HG03095 (cell line): ENCODE measurements around the gene MAP6.
"Not testable (repeated sequence)": the region's sequence is repeated elsewhere in the genome, so short reads cannot be mapped to it uniquely, and the experiment has no call there.

Source experiments
- ATAC-seq: cut with Tn5 transposase; IDR thresholded peaks from one replicate; pipeline ENCODE4 v1.9.1; 2021; ENCODE audit warnings: moderate library complexity; ENCODE audit not compliant: unreplicated experiment

Gene MAP6

DNA sequence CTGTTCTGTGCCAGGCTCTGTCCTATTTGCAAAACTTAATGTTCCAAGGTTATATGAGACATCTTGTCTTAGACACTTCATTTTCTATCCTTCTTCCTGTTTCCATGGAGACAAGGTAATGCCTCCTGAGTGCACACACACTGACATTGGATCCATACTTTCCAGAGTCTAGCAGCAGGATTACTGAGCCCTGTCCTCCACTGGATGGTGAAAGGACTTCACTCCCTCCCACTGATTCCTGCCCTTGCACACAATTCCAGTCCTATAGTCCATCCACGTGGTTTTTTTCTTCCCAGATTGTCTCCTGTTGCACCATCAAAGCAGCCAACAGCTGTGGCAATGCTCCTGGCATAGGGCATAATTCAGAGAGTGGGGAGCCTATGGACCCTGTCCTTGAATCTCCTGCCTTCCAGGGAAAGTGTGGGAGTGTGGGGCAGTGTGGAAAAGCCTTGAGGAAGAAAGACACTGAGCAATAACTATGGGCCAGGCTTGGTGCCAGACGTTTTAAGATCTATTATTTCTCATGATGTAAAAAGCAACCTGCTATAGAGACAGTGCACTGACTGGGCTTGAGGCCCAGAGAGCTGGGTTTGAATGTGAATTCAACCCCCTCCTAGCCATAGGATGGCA lies 75.4 kb downstream of the MAP6 start:
- no peak for ATAC-seq

DNA sequence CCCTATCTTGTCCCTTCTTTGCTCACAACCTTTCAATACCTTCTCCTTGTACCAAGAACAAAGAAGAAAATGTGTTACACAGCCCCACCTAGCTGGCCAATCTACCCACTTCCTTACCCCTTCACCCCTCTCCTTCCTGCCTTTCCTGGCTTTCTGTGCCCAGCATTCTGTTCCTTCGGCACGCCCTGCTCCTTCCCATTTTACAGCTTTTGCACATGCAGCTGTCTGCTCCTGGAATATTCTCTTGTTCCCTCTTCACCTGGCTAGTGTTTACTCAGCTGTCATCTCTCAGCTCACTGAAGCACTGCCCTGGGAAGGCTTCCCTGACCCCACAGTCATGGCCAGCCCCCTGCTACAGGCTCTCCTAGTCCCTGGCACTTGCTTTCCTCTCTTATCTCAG lies 76.1 kb downstream of the MAP6 start:
- ATAC-seq = no peak

DNA sequence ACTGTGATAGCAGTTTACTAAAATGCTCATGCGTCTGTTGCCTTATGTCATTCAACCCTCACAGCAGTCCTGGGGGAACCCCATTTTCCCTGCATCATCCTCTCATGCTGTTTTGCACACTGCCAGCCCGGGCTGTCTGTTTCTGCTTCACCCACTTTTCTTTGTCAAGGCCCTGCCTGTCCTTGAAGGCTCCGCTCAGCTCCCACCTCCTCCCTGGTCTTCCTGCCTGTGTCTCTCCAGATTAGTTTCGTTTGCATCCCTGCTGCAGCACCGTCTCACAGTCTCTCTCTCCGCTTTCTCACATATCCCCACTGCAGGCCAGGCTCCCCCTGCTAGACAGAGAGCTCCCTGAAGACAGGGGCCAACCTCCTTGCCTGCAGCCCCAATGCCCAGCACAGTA lies 76.9 kb downstream of the MAP6 start:
- no peak for ATAC-seq

DNA sequence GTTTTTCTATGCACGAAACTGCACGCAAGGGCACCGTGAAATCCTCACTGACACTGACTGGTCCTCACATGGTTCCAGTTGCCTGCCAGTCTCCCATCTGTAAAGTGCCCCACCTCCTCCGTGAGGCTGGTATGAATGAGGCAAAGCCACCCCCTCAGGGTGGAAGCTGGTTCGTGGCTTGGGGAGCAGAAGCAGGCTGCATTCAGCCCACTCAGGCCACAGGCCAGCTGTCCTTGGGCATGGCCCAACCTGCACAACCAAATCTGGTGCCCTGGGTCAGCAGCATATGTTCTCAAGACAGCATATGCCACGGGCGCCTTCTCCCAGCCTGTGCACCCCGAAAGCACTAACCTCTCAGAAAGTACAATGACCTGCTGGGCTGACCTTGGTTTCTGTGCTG lies 77.5 kb downstream of the MAP6 start:
- ATAC-seq = no peak

DNA sequence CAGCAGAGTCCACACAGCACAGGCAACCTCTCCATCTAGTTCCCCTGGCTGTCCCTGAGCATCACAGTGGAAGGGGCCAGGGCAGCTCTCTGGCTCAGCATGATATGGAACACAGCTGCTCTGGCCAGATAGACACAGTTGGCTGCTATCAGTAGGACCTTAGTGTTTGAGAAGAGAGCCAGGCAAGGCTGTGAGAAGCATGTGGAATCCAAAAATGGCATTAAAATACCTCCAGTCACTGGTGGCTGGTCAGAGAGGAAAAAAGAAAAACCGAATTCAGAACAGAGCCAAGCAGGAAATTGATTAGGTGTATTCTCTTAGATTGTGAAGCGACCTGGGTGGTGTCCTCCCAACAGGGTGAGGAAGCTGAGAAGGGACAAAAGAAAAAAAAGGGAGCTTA lies 78.9 kb downstream of the MAP6 start:
- ATAC-seq = no peak

DNA sequence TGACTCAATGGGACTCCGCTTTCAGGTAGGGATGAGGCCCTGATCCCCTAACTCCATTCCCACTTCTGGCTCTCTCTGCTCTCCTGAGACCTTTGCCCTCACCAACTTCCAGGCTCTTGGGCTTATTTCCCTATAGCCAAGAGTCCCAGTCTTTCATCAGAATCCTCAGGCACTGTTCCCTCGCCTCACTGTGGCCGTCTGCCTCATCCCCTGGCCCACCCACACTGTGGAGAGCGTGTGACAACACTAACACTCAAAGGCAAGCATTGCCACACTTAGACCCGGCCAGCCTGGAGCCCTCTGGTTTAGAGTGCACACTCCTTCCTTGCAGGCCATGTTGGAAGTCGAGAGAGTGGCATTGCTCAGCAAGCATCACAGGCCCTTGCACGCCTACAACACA lies 79.8 kb downstream of the MAP6 start:
- no peak for ATAC-seq

DNA sequence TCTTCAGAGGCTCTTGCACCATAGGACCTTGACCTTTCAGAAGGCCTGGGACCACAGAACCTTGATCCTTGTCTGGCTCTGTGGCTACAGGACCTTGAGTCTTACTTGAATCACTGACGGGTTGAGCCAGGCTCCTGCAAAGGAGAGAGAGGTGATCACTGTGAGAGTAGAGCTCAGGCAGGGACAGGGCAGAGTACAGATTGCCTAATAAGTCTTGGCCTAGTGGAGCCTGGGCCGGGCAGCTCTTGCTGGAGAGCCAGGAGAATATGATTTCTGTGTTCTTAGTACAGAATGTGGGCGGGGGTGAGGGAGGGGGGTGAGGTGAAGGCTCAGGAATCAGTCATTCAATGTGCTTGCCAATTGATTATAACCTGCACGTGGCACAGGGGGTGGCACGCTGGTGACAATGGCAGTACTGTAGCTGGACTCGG lies 80.8 kb downstream of the MAP6 start:
- no peak for ATAC-seq

DNA sequence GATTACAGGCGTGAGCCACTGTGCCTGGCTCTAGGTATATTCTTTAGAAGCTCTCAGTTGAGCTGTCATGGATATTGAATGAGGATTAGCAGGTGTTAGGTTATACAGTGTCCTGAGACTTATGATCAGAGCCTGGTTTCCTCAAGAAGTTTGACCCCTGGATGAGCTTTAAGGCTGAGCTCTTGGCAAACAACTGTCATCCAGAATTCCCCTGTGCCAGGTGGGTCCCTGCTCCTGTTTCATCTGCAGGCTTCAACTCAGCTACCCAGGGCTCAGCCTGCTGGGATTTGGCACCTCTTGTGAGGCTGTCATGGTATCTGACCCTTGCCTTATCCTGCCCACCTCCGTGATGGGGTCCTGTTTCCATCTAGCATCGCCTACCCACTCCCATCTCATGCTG lies 82.4 kb downstream of the MAP6 start:
- ATAC-seq = no peak

DNA sequence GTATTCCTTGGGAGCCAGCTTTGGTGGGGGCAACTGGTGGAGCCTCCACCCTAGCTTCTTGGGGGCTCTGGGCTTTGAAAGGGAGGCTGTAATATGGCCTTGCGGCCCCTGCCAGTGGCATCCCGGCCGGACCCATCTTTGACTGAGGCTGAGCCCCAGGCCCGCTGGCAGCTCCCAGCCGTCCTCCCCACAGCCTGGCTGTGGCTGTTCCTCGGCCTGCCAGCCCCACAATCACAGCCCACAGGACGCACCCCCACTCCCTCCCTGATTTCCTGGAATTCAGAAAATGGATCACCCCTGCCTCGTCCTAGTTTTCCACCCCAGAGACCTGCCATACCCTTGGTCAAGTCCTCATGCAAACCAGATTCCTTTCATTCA lies 83.6 kb downstream of the MAP6 start:
- ATAC-seq = no peak

DNA sequence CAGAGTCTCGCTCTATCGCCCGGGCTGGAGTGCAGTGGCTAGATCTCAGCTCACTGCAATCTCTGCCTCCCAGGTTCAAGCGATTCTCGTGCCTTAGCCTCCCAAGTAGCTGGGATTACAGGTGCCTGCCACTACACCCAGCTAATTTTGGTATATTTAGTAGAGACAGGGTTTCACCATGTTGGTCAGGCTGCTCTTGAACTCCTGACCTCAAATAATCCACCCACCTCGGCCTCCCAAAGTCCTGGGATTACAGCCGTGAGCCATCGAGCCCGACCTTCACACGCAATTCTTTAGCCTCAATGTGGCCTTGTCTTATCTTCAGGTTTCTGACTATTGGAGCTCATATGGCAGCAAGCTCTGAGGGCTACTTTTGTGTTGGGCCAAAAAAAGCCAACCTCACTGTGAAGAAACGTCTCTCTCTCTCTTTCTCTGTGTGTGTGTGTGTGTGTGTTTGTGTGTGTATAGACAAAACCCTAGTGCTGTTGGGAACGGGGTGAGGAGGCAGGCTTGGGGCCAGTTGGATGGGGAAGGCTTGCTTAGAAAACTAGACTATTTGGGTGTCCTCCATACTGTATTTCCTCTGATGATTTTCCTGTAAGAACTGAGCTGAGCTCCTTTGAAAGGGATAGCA lies 84.1 kb downstream of the MAP6 start:
- ATAC-seq = not testable (repeated sequence)

DNA sequence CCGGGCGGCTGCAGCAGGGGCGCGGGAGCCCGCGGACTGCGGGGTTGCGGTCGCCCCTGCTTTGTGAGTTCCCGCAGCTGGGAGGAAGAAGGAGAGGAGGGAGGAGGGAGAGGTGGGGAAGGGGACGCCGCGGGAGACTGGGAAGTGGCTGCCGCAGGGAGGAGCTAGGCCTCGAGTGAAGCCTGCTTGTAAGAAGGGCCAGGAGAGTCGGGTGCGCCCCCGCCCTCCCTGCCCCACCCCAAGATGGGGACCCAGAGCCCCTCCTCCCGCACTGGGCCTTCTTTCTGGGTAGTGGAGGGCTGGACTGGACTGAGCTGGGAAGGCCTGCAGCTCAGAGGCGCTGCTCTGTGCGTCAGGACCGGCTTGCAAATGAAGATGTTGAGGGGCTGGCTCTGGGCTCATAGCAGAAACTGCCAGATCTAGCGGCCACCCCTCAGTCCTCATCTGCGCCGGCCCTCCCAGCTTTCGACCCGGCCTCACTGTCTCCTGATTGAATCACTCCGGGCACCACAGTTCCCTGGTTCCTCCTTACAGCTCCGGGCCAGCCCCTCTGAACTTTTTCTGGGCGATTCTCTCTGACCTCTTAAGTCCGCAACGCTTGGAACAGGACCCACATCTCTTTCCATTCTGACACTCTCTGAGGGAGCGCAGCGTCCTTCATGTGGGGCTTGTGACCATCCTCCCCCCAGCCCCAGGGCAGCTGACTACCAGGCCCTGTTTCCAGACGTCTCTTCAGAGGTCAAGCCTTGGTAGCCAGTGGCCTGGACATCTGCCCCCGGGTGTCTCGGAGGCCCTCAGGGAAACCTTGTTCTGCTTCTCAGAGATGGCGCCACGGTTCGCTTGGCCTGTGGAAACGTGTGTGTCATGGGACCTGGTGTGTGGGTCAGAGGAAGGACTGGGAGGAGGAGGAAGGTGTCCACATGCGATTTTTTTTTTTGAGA lies 84.8 kb downstream of the MAP6 start:
- peak; percentile 19 for ATAC-seq

DNA sequence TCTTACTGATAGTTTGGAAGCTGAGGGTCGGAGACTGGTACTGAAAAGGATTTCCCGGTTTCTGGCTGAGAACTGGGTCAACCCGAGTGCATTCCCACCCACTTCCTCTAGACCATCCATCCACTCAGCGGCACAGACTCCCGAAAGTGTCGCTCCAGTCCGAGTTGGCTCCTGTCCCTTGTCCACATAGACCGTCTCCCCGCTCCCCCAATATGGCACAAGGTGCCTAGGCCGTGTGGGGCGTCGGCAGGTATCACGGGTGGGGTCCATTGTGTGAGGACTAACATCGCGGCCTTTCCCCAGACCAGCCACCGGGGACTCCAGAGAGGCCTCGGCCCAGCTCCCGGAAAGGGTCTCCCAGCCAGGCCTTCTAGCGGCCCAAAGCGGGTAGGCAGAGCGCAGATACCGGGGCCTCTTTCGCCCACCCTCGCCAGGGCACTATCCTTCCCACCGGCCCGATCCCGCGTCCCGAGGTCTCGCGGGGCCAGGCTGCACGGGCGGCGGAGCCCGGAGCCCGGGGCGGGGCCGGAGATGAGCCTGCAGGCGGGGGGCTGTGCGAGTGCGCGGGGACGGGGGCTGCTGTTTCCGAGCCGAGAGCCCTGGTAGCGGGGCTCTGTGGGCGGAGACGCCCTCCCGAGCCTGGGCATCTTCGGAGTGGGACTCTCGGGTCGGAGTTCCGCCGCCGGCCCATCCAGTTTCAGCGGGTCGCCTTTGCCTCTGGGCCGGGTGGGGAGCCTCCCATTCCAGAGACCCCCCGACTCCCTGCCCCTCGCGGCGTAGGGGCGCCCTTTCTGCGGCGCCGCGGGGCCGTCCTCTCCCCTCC lies 85.7 kb downstream of the MAP6 start:
- ATAC-seq = peak; percentile 91

DNA sequence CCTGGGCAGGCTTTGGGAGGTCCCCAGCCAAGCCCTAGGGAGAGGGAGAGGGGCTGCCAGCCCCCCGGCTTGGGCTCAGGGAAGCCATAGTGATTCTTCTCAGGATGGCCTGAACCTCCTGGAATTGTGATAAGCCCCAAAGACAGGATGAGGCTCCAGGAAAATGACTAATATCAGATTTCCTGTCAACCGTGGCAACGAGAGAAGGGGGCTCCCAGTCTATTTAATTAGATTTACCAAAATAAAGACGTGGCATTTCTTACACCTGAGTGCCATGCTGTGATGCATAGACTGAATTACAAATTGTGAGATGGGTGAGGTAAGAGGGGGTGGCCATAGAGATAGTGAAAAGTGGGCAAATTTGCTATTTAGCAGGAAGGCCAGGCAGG lies 86.3 kb downstream of the MAP6 start:
- no peak for ATAC-seq

DNA sequence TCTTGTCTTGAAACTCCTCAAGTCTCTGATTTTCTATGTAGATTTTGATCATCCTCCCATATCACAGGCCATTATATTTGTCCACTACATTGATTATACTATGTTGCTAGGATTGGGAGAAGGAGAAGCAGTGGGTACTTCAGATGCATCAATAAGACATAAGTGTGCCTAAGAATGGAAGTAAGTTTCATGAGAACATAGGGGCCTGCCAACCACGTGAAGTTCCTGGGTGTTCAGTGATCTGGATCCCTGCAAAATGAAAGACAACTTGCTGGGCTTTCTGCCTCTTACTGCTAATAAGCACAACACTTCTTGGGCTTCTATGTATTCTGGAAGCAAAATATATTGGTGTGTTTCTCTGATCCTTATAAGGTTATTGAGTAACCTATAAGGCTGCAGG lies 89.0 kb downstream of the MAP6 start:
- ATAC-seq = no peak

DNA sequence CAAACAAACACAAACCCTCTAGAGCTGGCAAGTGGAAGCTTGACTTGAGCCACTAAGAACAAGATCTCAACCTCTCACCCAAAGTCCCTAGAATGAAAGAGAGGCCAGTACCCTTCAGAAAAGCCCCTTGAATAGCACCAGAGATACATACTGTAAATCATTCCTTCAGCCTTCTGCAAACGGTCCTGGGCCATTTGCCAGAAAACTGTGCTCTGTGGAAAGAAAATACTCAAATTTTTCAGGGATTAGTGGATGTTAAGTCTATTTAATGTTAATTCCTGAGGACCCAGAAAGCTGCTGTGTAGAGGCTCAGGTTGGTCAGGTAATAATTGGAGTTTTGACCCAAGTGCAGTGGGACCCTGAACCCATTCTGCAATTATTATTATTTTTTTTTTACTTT lies 89.9 kb downstream of the MAP6 start:
- ATAC-seq = no peak

DNA sequence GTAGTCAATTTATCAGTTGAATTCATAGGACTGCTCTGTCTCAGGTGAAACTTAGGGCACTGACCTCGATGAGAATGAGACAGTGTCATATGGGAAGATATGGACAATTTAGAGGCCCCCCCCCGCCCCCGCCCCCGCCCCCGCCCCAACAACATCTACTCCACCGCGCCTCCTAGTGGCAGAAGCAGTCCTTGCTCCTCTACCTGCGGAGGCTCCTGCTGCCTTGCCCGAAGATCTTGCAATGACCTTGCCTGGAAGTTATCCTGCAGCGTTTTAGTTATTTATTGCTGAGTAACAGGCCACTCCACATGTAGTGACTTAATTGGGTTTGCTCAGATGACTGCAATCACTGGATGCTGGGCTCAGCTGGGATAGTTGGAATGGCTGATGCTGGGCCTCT lies 91.6 kb downstream of the MAP6 start:
- ATAC-seq = no peak

DNA sequence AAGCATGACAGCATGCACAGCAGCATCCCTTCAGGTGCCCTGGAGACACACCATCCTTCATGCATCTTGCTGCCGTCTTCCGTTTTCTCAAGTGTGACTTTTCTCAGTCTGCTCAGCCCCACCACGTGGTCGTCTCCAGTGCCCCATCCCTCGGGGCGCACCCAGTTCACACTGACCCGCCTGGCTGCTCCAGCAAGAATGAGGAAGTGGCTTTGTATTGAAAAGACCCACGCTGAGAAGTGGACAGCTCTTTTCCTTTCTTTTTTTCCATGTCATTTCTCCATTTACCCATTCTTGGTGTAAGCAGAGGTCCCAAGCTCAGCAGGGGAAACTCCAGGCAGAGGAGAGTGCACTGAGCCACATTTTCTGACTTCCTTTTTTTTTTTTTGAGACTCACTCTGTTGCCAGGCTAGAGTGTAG lies 92.3 kb downstream of the MAP6 start:
- ATAC-seq = no peak

DNA sequence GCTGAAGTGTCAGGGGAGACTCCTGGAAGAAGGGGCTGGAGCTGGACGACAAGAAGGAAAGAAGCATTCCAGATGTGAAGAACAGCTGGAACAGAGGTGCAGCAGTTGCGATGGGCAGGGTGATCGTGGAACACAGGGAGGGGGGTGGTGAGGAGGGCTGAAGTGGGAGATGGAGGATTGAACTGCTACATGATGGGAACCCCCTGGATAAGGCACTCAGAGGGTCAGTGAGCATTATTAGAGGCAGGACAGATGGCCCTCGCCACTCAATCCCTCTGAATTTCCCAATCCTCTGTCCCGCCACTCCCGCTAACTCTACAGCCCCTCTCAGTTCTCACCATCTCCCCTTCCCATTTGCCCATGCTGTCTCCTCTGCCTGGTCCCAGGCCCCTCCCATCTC lies 92.8 kb downstream of the MAP6 start:
- no peak for ATAC-seq

DNA sequence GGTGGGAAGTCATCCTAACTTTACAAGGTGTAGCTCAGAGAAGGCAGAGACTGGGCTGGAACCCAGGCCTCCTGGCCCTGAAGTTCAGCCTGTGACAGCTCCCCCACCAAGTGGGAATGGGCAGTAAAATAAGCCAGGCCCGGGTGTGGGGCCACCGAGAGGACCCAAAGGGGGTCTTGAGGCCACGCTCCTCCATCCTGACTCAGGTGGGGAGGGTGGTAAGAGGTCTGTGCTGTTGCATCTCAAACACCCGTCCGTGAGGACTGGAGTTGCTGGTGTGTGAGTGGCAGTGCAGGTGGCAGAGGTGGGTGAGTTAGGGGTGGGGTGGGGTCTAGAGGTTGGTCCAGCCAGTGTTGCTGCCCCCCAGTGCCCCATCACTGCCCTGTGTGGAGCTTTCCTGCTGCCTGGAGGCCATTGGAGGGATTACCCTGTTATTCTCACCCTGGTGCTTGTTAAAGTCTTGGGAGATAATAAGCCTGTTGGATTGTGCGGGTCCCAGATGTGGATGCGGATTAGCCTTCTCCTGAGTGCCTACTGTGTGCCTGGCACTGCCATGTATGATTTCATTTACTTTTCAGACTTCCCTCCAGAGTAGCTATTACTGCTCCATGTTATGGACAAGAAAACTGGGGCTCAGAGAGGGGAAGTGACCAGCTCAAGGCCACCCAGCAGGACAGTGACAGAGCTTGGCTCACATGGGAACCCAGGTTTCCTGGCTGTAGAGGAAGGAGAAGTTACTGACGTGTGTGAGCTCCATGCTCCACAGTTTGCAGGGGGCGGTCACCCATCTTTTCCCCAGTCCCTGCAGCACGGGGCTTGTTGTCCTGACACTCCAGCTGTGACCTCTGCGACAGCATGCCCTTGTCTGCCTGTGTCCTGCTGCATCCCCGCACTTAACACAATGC lies 93.9 kb downstream of the MAP6 start:
- no peak for ATAC-seq

DNA sequence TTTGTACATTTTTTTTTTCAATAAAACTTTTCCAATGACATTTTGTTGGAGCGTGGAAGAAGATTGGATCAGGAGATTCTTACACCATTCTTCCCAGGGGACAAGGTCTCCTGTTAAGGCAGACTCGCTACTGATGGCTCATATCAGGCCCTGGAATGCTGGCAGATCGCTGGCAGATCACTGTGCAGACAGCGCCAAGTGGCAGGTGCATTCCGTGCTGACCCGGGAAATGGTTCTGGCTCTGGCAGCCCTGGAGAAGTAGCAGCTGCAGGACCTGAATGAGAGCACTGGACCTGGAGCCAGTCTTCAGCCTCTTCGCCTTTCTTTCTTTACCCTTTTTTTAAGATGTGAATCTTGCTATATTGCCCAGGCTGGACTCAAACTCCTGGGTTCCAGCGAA lies 96.1 kb downstream of the MAP6 start:
- no peak for ATAC-seq
